Nephron progenitor cell (in vitro differentiated cells): ENCODE results near the gene VCAM1.

Source experiments
- DNase-seq: peaks from one replicate; pipeline ENCODE4 v3.0.0; 2021
- H3K27ac Mint-ChIP-seq: 2 replicates; pipeline ENCODE4 v1.8.0; 2021; ENCODE audit warnings: mild to moderate bottlenecking, moderate library complexity, mixed read lengths
- H3K27me3 Mint-ChIP-seq: 2 replicates; pipeline ENCODE4 v1.8.0; 2021; ENCODE audit warnings: mild to moderate bottlenecking, low read depth, mixed read lengths; ENCODE audit not compliant: poor library complexity
- H3K36me3 Mint-ChIP-seq: 2 replicates; pipeline ENCODE4 v1.8.0; 2021; ENCODE audit warnings: low read depth, mixed read lengths
- H3K4me1 Mint-ChIP-seq: 2 replicates; pipeline ENCODE4 v1.8.0; 2021; ENCODE audit warnings: mixed read lengths
- H3K4me3 Mint-ChIP-seq: 2 replicates; pipeline ENCODE4 v1.8.0; 2021; ENCODE audit warnings: mild to moderate bottlenecking, moderate library complexity, mixed read lengths
- H3K9me3 Mint-ChIP-seq: 2 replicates; pipeline ENCODE4 v1.8.0; 2021; ENCODE audit warnings: mild to moderate bottlenecking, moderate library complexity, mixed read lengths
- TF ChIP-seq, protein P1 (sequence below): fragments of 200-600 bp; sonication (generic); IDR thresholded peaks from 2 replicates; pipeline ENCODE4 v1.5.0; 2021; ENCODE audit warnings: antibody characterized with exemption

VCAM1 gene, protein sequence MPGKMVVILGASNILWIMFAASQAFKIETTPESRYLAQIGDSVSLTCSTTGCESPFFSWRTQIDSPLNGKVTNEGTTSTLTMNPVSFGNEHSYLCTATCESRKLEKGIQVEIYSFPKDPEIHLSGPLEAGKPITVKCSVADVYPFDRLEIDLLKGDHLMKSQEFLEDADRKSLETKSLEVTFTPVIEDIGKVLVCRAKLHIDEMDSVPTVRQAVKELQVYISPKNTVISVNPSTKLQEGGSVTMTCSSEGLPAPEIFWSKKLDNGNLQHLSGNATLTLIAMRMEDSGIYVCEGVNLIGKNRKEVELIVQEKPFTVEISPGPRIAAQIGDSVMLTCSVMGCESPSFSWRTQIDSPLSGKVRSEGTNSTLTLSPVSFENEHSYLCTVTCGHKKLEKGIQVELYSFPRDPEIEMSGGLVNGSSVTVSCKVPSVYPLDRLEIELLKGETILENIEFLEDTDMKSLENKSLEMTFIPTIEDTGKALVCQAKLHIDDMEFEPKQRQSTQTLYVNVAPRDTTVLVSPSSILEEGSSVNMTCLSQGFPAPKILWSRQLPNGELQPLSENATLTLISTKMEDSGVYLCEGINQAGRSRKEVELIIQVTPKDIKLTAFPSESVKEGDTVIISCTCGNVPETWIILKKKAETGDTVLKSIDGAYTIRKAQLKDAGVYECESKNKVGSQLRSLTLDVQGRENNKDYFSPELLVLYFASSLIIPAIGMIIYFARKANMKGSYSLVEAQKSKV

DNA sequence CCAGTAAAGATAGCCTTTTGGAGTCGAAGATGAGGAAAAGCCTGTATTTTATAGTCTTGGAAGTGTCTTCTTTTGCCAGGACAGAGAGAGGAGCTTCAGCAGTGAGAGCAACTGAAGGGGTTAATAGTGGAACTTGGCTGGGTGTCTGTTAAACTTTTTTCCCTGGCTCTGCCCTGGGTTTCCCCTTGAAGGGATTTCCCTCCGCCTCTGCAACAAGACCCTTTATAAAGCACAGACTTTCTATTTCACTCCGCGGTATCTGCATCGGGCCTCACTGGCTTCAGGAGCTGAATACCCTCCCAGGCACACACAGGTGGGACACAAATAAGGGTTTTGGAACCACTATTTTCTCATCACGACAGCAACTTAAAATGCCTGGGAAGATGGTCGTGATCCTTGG lies at the start of gene VCAM1:
Gene VCAM1, plus strand, starts transcription at position 253 of the 400 bp plus-strand sequence. Its CDS starts 119 bp downstream, at position 372.
- Mint-ChIP-seq H3K27ac (no peak within 1 kb of the TSS), H3K27me3 (peaks cover 4% of the 10 kb centered on the region), H3K9me3 (no peaks in the 10 kb centered on the region), H3K36me3 (no peaks in the 10 kb centered on the region), H3K4me3 (peak within 1 kb of the TSS; percentile 75), H3K4me1 (peaks cover 28% of the 10 kb centered on the region)
- peak; percentile 15 for DNase-seq
- TF ChIP-seq, protein P1, sequence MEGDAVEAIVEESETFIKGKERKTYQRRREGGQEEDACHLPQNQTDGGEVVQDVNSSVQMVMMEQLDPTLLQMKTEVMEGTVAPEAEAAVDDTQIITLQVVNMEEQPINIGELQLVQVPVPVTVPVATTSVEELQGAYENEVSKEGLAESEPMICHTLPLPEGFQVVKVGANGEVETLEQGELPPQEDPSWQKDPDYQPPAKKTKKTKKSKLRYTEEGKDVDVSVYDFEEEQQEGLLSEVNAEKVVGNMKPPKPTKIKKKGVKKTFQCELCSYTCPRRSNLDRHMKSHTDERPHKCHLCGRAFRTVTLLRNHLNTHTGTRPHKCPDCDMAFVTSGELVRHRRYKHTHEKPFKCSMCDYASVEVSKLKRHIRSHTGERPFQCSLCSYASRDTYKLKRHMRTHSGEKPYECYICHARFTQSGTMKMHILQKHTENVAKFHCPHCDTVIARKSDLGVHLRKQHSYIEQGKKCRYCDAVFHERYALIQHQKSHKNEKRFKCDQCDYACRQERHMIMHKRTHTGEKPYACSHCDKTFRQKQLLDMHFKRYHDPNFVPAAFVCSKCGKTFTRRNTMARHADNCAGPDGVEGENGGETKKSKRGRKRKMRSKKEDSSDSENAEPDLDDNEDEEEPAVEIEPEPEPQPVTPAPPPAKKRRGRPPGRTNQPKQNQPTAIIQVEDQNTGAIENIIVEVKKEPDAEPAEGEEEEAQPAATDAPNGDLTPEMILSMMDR = no peak

DNA sequence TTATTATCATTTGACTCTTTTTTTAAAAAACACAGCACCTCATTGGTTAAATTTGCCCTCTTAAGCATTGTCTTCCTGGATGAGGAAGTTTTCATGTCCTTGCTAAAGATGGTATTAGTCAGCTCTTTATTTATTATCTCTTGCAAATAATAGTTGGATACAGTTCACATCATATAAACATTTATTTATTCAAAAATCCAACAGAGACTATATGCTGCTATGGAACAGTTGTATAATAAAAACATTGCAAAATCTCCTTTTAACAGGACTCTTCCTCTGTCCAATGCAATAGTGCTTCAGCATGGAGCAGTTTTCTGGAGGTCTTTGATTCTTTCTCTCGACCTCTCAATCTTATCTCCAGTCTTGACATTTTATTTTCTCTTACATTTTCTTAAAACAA lies 49.5 kb upstream of the VCAM1 start:
- no peaks in the 10 kb centered on the region for H3K4me1 Mint-ChIP-seq
- H3K9me3 Mint-ChIP-seq = peaks cover 34% of the 10 kb centered on the region
- H3K27me3 Mint-ChIP-seq = peaks cover 4% of the 10 kb centered on the region
- H3K36me3 Mint-ChIP-seq = no peaks in the 10 kb centered on the region
- H3K27ac Mint-ChIP-seq = no peak overlapping the region
- H3K4me3 Mint-ChIP-seq = no peak overlapping the region
- no peak for DNase-seq
- TF ChIP-seq, protein P1 = no peak

DNA sequence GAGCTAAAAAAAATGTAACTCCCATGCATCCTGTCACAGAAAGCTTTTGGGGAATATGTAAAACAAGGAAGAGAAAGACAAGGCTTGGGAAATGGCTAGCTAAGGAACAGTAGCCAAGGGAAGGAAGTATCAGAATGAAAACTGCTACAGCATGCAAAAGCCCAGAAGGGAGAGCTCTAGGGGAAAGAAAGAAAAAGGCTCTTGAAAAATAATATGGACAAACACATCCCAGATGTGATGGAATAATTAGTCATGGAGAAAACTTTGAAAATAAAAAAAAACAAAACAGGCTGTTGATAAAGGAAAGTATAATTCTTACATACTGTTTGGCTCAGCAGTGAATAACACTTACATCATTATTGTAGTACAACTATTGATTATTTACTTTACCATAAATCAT lies 47.9 kb upstream of the VCAM1 start:
- no peaks in the 10 kb centered on the region for H3K4me1 Mint-ChIP-seq
- H3K36me3 Mint-ChIP-seq = no peaks in the 10 kb centered on the region
- no peak overlapping the region for H3K27ac Mint-ChIP-seq
- TF ChIP-seq, protein P1 = no peak
- no peak for DNase-seq
- peaks cover 4% of the 10 kb centered on the region for H3K27me3 Mint-ChIP-seq
- H3K9me3 Mint-ChIP-seq = peaks cover 39% of the 10 kb centered on the region
- H3K4me3 Mint-ChIP-seq = no peak overlapping the region

DNA sequence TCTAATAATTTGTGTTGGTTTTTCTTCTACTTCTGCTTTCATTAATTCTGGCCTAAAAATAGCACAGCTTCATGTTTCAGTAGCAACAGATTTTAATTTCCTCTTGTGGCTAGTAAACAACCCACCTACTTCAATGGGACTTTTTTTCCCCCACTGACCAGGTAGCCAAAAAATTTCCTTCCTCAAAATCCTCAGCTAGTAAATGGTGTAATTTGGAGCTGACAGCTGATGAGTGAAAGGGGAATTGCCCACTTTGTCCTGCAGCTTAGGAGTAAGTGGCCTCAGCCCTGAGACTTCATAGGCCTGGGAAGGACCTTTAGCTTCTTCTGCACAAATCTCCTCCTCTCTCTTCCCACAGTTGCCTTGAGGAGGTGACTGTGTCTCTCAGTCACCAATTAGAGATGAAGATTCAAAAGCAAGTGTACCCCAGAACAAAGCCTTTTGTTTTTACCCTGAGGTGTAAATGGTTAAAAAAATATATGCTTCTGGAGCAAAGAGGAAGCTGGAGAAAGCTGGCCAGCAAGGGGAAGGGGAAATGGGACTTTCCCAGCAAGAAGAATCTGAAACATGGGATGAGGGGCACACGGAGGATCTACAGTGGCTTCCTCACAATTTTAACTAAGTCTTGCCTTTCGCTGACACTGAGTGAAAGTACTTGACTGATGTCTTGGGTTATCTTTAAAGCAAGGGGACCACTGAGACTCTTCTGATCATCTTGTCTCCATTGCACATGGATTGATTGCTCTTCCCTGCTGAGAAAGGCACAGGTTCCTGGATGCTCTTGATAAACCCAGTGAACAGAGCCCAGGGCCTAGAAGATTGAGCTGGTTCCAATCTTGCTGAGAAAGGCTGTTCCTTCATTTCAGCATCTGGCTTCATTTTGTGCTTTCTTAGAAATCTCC lies 35.8 kb upstream of the VCAM1 start:
- Mint-ChIP-seq H3K9me3 (peaks cover 30% of the 10 kb centered on the region), H3K4me3 (no peak overlapping the region), H3K27me3 (peaks cover 2% of the 10 kb centered on the region), H3K27ac (no peak overlapping the region), H3K36me3 (no peaks in the 10 kb centered on the region), H3K4me1 (no peaks in the 10 kb centered on the region)
- TF ChIP-seq, protein P1 = no peak
- DNase-seq = no peak

DNA sequence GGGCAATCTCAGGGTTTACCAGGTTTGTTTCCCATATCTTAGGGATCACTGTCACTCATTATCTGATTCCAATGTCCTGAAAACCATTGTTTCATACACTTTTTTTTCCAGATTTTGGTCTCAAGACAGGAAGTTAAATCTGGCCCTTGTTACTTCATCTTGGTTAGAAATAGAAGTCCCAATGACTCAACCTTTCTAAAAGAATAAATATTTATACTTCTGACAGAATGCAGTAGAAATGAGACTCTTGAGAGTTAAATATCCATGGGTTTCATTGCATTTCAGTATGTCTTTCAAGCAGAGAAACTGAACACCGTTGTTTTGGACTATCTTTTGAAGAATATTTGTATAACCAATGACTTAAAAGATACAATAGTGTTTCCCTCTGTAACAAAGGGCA lies 19.8 kb upstream of the VCAM1 start:
- Mint-ChIP-seq H3K4me1 (no peaks in the 10 kb centered on the region), H3K9me3 (peaks cover 25% of the 10 kb centered on the region), H3K4me3 (no peak overlapping the region), H3K36me3 (no peaks in the 10 kb centered on the region), H3K27ac (no peak overlapping the region), H3K27me3 (no peaks in the 10 kb centered on the region)
- TF ChIP-seq, protein P1 = no peak
- no peak for DNase-seq
